GM12873 (cell line): ENCODE measurements around the gene HSPB1.
A peak's percentile ranks its signal among the peaks of the same experiment; 100 is the strongest.

Experiments used
- TF ChIP-seq, protein P1 (sequence below): IDR thresholded peaks from 2 replicates; pipeline ENCODE4 v1.5.1; 2012; ENCODE audit warnings: low read depth, mild to moderate bottlenecking, moderate library complexity, low read length, control low read depth; ENCODE audit not compliant: insufficient read depth; ENCODE audit errors: missing control alignments

The HSPB1 gene

DNA sequence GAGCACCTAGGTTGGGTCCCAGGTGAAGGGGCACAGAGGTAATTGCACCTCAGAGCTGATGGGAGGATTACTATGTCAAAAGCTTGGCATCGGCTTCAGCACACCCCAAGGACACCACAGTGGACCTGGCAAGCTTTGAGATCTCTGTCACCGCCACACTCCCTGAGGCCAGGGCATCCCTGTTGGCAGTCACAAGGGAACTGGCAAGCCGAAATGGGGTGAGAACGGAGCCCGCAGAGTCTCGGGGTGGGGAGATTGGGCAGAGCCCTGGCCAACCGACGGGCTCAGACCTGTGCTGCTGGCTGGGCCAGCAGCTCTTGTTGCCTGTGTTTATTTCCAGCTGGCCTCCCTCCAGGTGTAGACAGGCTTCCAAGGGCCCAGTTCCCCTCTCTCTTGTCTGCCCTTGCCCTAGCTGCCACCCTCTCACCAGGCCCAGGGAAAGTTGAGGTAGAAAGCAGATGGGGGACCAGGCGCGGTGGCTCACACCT, 2.5 kb downstream of the HSPB1 start:
- TF ChIP-seq, protein P1, sequence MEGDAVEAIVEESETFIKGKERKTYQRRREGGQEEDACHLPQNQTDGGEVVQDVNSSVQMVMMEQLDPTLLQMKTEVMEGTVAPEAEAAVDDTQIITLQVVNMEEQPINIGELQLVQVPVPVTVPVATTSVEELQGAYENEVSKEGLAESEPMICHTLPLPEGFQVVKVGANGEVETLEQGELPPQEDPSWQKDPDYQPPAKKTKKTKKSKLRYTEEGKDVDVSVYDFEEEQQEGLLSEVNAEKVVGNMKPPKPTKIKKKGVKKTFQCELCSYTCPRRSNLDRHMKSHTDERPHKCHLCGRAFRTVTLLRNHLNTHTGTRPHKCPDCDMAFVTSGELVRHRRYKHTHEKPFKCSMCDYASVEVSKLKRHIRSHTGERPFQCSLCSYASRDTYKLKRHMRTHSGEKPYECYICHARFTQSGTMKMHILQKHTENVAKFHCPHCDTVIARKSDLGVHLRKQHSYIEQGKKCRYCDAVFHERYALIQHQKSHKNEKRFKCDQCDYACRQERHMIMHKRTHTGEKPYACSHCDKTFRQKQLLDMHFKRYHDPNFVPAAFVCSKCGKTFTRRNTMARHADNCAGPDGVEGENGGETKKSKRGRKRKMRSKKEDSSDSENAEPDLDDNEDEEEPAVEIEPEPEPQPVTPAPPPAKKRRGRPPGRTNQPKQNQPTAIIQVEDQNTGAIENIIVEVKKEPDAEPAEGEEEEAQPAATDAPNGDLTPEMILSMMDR: no peak

DNA sequence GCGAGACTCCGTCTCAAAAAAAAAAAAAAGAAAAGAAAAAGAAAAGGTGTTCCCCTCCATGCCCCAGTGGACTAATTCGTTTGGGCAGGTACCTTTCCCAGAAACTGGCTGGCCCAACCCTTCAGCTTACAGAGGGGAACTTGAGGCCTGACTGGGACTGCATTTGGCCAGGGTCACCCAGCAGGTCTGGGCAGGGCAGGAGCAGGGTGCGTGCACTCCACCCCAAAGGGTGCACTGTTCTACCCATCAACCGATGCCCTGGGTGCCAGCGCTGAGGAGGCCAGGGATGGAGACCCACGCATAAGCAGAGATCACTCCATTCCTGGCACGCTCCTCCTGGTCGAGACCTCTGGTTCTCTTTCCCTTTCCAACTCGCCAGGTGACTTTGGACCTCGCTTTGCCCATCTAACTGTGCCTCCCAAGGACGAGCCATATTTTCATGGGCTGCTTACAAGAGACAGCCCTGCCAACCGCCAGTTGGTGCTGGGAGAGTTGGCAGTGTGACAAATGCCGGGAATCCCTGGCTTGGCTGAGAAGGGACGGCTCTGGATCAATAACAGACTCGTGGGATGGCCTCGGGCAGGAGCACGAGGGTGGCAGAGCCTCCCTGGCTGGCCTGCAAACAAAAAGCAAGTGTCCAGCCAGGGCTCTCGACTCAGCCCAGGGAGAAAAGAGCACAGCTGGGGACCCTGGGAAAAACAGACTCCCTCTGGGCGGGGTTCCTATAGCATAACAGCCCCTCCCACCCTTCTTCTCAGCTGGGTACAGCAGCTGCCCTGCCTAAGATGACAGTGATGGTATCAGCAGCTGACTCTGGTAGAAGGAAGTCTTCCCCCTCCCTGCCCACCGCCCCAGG, 7.9 kb downstream of the HSPB1 start:
- TF ChIP-seq, protein P1: no peak

DNA sequence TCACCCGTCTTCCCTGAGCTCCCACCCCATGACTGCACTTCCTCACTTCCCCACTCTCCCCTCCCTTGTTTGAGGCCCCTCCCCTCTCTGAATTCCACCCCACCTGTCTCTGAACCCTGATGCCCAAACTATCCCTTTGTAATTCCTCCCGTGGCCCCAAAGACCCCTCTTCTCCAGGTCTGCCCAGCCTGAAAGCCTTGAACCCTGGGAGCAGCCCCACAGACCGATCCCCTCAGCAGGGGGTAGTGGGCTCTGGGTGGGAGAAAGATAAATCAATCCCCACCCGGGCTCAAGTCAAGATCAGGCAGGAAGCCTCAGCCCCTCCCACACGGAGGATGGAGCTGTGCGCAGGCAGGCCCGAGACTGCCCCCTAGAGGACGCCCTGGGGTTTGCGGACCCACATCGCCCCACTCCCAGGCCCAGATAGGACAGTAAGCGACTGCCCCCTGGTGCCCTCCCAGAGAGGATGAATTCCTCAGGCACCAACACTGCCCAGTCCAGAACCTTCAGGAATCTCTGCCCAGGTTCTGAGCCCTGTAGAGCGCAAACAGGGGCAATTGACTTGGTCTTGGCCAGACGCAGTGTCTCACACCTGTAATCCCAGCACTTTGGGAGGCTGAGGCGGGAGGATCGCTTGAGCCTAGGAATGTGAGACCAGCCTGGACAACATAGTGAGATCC, 11.7 kb downstream of the HSPB1 start:
- TF ChIP-seq, protein P1: peak; percentile 100

DNA sequence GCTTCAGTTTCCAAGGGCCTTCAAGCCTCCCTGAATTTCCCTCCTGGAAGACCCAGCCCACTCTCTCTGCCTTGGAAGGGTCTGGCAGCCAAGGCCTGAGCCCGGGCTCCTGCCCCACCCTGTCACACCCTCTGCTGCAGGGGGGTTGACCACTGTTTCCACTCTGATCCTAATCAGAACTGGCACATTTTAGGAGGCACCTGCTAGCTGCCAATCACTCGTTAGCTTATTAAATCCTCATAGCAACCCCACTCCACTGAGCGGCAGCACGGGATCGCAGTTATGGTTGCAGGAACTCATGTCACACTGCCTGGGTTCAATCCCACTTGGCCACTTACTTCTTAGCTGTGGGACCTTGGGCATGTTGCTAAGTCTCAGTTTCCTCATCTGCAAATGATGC, 12.9 kb downstream of the HSPB1 start:
- TF ChIP-seq, protein P1: no peak

DNA sequence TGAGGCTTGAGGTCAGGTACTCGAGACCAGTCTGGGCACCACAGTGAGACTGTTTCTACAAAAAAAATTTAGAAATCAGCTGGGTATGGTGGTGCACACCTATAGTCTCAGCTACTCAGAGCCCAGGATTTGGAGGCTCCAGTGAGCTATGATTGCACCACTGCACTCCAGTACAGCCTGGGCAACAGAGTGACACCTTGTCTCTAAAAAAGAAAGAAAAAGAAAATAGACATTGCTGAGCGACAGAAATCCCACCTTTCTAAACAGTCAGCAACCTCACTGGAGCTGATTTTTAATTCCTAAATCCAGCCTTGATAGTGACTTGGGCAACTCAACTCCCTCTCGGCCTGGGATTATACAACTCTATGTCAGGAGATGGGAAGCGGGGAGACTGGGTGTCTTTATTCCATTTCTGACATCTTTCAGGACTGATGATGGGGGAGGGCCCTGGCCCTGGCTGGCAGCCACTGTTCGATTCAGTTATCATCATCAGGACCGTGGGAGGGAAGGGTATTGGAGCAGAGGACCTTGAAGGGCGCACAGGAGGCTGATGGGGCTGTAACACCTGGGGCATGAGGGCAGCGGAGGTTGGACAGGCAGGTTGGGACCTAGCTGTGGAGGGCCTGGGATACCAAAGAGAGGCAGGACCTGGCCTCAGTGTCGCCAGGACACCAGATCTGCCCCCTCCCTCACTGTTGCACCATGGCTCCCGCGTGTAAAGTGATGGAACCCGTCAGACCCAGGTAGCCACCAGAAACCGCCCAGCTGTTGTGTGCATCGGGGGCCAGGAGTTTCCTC, 14.7 kb downstream of the HSPB1 start:
- TF ChIP-seq, protein P1: no peak

DNA sequence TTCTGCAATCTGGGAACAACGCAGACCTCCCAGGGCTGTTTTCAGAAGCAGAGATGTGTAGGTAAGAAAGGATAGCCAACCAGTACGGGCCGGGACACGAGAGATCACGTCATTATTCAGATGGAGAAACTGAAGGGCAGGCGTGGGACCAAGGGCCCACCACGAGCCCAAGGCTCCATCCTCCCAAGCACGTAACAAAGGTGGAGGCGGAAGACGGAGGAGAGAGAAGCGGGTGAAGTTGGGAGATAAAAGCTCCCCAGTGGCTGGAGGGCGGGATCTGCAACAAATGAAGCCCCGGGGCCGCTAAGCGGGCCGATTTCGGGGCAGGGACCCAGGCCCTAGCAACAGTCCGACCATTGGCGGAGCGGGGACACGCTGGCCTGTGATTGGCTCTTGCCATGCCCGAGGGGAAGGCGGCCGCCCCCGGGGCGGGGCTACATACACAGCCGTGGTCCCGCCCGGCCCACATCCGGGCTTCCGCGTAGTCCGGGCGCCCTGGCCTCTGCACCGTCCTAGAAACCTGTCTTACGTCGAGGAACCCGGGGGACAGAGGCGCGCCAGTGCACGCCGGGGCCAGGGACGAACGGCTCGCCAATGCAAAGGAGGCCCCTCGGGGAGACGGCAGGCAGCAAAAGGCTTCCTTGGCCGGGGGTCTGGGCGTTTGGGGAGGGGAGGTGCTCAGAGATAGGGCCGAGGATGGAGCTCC, 15.5 kb downstream of the HSPB1 start:
- TF ChIP-seq, protein P1: no peak
